ENCODE measurements around the gene CBLN2.

The CBLN2 gene

DNA sequence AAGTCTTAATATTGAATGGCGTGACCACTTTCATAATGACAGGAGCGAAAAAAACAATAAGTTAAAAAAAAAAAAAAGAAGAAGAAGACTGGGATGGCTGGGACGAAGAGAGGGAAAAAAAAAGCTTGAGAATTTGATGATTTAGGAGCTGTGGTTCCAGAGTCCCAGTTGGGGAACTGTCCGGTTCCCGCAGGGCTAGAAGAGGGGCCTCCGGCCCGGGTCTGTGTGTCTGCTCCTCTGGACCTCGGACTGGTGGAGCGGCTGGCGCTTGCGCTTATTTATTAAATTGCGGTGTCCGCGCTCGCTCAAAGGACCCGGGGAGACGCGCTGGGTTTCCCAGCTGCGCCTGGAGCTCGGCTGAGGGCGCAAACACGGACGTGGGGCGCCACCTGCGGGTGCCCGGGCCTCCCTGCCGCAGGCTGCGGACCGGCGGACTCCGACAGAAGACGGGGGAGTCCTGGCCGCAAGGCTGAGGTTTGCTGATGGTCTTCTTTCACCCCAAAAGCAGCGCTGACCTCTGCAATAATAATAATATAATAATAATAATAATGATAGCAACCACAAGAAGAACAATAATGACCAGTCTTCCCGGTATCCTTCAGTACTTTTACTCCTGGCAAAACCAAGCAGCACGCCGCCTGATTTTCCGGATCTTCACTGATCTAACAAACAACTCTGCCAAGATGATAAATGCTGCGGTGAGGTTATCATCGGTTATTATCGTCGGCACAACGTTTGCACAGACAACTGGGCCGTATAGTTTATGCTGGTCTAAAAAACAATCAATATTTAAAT, at the start of gene CBLN2:
TSS of gene CBLN2 (minus strand) at position 251 of the 795 bp plus-strand sequence. CDS start 2,182 bp downstream, outside the sequence.
- peak; percentile 82 for DNase-seq

DNA sequence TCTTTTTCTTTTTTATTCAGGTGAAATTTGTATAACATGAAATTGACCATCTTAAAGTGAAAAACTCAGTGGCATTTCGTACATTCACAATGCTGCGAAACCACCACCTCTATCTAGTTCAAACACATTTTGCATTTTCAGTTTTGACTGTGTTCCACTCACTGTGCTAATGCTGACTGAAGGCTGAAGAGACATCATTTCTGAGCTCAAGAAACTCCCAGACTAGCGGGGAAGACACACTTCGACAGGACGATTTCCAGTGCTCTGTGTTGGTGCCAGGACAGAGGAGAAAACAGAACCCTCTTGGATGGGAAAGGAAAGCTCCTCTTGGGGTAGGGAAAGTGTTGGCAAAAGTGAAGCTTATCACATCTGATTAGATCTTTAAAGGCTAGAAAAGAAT, 44.2 kb upstream of the CBLN2 start:
- DNase-seq, result no peak

DNA sequence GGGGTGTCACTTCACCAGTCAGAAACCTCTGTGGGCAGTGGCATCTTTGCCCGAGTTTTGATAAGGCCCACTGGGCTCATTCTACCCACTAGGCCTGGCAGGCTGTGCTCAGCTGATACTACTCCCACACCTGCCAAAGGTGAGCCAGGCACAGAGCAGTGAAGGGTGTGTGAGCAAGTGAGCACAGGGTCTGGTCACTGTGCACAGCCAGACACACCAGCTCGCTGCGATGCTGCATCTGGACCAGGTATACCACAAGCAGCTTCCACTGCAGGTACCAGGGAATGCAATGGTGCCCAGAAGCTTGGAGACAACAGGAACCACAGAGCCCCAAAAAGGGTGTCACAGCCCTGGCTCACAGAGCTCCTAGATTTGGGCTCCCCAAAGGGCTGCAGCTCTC, 40.6 kb upstream of the CBLN2 start:
- DNase-seq, result no peak

DNA sequence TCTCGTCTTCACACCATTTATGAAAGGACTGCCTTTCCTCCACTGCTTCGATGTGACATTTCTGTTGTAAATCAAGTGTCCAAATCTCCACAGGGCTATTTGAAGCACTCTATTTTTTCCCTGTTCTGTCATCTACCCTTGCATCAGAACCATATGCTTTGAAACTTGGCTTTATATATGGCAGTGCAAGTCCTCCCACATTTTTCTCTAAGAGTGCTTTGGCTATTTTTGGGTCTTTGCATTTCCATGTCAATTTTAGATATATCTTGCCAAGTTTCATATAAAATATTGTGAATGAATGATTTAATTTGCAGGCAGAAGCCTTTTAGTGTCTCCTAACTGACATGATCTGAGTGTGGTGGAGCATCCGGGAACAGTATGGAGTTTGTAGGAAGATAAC, 37.8 kb upstream of the CBLN2 start:
- DNase-seq, result no peak

DNA sequence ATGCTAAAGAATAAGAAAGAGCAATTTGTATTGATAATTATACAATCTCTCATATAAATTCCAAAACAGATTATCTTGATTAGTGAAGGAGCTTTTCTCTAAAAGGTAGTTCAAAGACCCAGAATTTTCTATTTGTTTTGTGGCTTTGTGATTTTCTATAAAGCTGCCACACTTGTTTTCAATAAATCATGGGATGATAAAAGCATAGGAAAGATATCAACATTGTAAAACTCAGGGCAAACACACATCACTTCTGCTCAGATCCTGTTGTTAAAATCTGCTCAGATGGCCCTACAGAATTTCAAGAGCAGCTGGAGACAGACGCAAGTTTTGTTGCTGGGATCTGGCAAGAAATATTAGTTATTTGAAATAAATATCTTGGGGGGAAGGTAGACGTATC, 28.8 kb upstream of the CBLN2 start:
- no peak for DNase-seq

DNA sequence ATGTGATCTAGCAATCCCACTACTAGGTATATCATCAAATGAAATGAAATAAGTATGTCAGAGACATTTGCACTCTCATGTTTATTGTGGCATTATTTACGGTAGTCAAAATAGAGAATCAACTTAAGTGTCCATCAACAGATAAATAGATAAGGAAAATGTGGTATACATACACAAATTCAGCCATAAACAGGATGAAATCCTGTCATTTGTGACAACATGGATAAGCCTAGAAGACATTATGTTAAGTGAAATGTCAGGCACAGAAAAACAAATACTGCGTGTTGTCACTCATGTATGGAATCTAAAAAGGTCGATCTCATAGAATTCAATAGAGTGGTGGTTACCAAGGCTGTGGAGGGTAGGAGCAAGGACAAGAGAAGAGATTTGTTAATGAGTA, 22.1 kb upstream of the CBLN2 start:
- DNase-seq, result no peak

DNA sequence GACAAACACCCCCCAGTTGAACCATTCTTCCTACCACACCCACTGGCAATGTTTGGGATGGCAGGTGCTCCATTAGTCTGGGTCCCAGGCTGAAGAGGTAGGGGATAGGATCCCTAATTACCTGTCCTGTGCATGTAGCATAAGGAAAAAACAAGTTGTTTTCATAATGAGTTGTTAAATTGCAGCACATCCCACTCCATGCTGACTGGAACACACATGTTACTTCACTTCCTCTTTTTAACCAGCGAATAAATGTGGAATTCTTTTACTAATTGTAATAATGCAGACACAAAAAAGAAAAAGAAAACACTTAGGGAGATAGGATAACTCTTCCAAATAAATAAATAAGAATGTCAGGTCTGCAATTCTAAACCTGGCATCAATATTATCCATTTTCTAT, 11.8 kb upstream of the CBLN2 start:
- peak; percentile 24 for DNase-seq

DNA sequence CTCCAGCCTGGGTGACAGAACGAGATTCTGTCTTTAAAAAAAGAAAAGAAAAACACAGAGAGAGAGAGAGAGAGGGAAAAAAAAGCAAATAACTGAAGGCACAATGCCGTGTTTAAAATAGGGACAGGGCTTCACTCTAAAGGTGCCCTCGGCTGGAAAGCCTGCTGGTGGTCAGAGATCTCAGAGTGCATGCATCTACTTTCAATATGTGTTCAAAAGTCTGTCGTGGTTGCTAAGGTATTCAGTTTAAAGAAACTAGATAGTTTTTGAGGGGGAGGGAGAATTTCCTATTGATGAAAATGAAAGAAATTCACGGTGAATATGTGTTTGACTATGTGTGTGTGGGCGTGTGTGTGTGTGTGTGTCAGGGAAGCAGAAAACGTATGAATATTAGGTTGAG, 11.0 kb upstream of the CBLN2 start:
- DNase-seq, result no peak

DNA sequence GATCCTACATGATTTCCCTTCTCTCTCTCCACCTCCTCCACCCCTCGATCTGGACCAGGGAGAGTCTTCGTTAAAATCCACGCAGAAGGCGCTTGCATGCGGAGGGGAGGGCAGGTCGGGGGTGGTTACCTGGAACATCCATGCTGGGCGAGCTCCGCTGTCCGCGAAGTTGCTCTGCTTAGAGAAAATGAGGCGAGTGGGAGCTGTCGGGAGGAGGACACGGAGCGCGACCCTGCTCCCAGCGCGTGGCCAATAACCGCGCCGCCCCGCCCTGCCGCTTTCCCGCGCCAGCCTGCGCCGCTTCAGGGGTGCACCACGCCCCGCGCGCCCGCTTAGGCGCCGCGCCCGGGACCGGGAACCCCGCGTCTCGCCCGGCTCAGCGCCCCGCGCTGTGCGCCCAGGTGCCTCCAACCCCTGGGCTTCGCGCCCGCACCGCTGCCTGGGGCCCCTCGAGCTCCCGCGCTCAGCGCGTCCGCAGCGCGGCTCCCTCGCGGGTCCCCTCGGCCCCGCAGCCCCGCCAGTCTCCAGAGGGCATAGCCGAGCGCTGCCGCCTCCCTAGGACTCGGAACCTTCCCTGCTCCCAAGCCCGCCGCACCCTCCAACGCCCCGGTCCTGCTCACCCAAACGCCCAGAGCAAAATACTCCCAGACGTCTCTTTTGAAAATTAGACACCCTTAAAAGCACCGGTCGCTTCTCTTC, 636 bp downstream of the CBLN2 start:
- peak; percentile 2 for DNase-seq

DNA sequence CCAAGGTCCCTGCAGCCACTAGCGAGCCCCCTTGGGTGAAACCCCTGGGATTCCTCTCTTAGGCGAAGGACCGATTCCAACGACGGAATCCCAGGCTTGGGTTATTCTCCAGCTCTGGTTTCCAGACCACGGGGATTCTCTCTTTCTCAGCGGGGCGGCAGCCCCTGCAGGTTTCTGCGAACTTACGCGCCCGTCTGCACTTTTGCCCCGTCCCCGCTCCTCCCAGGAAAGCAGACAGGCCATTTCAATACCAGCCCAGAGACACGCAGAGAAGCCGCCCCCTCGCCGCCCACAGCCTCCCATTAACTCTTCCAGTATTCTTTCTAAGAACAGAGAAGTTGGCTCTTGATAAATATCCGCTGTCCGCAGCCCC, 1.2 kb downstream of the CBLN2 start:
- peak; percentile 10 for DNase-seq

DNA sequence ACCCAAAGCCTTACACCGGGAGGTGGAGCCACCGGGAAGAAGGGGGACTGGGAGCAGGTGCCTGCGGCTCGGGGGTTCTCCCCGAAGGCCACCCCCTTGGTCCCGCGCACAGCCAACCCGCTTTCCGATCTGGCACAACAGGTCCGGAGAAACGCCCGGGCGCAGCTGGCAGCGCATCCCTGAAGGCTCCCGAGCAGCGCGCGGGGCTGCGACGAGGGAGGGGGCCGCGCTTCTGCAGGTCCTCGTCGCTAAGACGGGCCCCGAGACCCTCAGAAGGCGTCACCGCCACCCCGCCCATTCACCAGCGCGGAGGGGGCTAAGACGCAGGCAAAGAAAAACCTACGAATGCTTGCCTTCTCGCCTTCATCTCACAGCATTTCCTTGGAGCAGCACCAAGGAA, 1.8 kb downstream of the CBLN2 start:
- peak; percentile 3 for DNase-seq

DNA sequence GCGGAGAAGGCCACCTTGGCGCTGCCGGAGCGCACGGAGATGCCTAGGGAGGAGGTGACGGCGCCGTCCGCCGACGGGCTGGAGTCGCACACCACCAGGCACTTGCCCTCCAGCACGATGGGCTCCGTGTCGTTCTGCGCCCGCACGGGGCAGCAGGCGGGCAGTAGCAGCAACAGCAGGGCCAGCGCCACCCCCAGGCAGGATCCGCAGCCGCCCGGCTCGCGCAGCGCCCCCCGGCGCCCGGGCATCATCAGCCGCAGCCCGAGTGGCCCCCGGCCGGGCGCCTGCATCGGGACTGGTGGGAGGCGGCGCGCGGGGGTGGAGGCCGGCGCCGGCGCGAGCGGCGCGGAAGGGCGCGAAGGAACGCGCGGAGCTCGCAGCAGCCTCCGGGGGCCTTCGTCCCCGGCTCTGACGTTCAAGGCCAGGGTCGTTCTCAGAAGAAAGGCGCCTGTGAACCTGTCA, 2.2 kb downstream of the CBLN2 start:
- DNase-seq, result peak; percentile 32

DNA sequence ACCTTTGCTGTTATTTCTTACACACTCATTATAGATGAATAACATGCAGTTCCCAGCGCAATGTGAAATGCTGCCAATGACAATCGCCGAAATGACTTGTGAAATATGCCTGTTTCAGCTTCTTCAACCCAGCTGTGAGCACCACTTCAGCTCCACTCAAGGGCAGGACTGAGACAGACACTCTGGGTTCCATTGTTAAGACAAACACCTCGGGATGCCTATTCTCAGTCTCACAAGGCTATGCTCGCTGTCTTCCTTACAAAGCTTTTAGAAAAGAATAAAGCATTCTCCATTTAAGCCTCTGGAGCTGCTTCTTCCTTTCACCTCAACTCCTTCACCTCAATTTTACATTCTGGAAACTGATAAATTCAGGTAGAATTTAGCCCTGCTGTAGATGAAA, 4.2 kb downstream of the CBLN2 start:
- DNase-seq, result no peak

DNA sequence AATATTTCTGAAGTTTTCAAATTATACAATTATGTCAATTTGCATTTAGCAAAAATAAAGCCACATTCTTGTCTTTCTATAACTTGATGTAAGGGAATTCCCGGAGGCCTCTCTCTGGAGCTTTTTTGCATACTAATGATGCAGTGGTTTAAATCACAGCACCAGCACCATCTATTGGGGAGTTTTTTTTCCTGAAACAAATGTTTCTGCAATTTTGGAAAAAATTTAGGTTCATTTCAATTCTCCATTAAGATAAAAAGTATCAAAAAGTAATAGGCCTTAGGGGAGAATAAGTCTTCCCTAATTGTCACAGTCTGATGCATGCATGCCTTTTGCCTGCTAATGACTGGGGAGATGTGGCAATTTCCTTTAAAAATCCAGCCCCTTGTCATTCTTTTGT, 13.5 kb downstream of the CBLN2 start:
- no peak for DNase-seq

DNA sequence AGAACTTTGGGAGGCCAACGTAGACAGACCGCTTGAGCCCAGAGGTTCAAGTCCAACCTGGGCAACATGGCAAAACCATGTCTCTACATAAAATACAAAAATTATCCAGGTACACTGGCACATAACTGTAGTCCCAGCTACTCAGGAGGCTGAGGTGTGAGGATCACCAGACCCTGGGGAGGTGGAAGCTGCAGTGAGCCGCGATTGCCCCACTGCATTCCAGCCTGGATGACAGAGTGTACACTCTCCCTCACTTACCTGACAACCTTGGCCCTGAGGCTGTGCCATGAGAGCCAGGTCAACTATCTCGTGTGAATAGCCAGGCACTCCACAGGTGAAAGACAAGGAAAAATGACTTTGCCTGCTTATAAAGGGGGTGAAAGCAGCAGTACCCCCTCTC, 39.3 kb downstream of the CBLN2 start:
- DNase-seq, result no peak

DNA sequence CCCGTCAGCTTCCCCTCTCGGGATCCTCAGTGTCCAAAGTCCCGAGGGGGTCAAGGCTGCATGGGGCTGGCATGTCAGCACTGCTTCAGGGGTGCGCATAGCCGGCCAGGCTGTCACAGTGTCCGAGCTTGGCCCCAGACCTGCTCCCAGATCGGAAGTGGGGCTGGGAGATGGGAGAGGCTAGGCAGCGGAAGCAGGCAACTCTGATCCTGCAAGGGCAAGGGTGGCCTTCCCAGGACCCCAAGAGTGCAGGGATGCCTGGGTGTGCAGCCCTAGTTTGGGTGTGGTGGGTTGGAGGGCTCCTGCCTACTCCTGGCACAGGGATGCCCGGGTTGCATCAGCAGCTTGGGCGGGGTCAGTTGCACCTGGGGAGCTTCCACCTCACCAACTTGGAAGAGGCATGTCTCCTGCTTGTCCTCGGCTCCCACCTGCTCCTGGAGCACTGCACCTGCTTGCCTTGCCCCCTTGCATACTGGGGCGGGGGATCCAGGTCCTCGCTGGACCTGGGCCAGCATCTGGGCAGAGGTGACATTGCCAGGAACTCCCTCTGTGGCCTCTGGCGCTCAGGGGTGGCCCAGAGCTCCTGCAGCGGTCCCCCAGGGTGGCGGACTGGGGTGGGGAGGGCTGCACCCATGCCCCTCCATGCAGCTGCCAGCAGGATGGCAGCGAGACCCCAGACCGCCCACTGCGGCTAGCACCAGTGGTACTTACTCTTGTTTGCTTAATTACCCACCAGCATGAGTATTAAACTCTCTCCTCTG, 41.3 kb downstream of the CBLN2 start:
- no peak for DNase-seq

DNA sequence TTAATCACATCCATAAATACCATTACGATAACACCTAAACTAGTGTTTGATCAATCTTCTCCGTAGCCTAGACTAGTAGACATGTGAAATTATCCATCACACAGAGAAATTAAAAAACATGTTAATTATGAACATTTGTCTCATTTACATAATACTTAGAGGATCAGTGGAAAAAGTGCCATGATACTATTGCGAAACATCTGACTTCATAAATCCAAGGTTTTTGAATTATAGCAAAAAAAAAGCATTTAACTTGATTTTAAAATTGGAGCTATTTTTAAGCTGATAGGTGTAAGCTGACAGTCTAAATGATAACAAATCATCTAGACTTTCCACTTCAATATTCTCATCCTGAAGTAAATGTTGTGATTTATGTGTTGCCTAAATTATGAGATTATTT, 51.6 kb downstream of the CBLN2 start:
- DNase-seq, result no peak
